HT1080 (cell line): ENCODE data around the gene PLA2G1B. TPM values are rescaled to one million over a fixed set of nuclear protein-coding genes. Genes with fewer than 3 reads are reported as not detected.
"Not testable (repeated sequence)": the region's sequence is repeated elsewhere in the genome, so short reads cannot be mapped to it uniquely, and the experiment has no call there.

Experiments
- DNase-seq: peaks from one replicate; pipeline ENCODE4 v3.0.0-alpha.2; 2015; ENCODE audit warnings: low read depth
- total RNA-seq: library from RNA; depleted of rRNA; stranded (reverse); fragments of >200 nt; shearing (Covaris generic); gene quantifications from 2 replicates; pipeline ENCODE4 v1.2.3, GENCODE V29; 2014

Gene PLA2G1B
- total RNA-seq, 1 experiment from 2014 or later: not detected

DNA sequence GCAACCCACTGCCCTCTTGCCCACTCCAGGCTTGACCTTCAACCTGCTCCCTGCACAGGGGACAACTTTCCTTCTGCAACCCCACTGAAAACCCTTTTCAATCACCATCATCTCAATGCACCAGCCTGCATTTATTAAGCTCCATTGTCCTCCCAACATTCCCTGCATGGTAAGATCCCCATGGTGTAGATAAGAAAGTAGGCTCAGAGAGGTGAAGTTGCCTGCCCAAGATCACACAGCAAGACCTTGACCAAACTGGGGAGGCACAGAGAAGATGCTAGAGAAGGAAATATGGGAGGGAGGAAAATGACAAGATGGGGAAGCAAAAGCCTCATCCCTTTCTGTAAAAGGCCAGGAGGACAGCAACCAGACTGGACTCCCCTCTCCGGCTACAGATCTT lies 31.5 kb upstream of the PLA2G1B start:
- no peak for DNase-seq

DNA sequence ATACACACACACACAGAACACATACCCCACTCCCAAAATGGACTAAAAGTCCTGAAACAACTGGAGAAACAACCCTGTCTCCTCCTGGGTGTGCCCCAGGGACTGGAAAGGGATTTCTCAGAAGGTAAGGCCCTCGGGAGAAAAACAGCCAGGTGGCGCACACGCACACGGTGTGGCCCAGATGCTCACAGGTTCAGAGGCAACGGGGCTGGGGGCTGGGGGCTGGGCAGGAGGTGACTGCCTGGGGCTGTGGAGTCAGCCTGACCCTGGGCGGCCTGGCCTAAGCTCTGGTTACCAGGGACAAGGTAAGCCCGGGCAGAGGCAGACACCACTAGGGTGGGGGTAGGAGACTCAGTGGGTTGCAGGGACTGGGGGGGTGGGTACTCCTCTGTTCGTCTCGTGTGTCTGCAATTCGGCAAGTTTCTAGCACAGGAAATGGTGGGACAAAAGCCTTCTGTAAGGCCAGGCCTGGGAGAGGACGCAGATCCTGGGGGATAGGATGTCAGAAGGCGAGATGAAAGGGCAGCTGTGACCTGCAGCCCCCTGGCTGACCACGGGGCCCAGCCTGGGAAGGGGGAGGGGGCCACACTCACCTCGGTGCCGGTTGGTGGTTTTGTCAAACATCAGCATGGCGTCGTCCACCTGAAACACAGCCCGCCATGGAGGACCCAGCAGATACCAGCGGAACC lies 31.0 kb upstream of the PLA2G1B start:
- no peak for DNase-seq

DNA sequence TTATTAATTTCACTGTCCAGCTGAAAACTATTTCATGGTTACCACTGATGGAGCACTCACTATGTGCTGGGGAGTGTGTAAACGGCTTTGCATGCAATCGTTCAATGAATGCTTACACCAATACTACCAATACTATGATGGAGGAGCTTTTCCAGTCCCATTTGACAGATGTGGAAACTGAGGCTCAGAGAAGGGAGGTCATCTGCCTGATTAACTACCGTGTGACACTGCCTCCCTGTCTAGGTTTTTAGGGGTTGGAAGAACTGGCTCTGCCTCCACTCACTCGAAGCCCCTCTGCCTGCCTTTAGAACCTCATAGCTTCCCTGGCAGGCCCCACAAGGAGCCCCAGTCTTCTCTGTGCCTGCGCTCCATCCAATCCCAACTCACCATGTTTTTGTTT lies 29.5 kb upstream of the PLA2G1B start:
- DNase-seq: no peak

DNA sequence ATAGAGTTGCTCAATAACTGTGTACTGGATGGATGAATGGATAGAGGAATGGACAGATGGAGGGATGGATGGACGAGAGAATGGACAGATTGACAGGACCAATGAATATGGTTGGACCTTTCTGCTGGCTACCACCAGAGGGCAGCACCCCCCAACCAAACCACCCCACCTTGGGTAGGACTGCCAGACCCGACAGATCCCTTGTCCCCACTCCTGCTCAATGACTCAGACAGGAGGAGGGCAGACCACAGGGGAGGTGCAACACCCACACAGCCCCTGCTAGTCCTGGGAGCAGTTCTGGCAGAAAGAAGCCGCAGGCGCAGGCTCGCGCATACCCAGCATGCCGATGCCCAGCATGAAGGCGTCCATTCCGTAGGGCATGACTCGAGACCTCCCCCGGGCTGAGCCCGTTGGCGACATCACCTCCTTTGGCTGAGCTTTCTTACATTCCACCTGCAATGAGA lies 29.0 kb upstream of the PLA2G1B start:
- peak; percentile 93 for DNase-seq

DNA sequence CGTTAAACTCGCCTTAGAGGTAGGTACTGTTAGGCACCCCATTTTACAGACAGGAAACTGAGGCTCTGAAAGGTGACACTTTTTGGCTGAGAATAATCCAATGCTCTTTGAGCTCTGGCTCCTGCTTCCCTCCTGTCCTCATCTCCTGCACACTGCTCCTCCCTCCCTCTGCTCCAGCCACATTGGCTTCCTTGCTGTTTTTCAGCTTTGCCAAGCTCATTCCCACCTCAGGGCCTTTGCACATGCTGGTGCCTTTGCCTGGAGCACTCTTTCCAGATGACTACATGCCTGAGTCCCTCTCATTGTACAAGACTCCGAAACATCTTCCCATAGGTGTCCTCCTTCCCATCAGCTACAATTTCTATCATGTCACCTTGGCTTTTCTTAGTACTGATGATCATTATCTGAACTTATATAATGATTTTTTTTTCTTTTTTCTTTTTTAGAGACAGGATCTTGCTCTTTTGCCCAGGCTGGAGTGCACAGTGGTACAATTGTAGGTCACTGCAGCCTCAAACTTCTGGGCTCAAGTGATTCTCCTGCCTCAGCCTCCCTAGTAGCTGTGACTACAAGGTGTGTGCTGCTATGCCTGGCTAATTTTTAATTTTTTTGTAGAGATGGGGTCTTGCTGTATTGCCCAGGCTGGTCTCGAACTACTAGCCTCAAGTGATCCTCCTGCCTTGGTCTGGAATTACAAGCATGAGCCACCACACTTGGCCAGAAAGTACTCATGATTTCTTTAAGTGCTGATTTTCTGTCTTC lies 26.2 kb upstream of the PLA2G1B start:
- DNase-seq: no peak

DNA sequence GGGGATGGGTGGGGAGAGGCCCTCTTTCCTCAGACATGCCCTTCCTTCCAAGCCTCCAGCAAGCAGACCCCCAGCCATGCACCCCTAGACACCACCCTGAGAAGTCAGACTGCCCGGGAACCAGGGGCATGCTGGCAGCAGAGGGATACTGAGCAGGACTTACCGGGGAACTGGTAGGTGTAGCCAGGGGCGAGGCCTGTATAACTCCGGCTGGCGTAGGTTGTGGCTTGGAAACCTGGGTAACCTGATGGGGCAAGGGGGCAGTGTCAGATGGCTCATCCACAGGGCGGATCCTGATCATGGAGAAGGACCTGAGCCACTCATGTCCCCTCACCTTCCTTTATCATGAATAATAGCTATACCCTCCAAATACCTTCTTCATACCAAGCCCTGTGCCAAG lies 25.6 kb upstream of the PLA2G1B start:
- DNase-seq: no peak

DNA sequence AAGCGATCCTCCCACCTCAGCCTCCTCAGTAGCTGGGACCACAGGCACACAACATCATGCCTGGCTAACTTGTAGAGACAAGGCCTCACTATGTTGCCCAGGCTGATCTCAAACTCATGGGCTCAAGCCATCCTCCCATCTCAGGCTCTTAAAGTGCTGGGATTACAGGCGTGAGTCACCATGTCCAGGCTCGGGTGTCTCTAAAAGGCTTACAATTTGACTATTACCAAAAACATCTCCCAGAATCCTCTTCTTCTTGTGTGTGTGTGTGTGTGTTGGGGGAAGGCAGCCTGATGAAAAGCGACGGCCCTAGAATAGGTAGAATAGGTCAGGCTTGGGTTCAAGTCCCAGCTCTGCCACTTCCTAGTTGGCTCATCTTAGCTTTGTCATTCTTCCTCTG lies 24.5 kb upstream of the PLA2G1B start:
- peak; percentile 84 for DNase-seq

DNA sequence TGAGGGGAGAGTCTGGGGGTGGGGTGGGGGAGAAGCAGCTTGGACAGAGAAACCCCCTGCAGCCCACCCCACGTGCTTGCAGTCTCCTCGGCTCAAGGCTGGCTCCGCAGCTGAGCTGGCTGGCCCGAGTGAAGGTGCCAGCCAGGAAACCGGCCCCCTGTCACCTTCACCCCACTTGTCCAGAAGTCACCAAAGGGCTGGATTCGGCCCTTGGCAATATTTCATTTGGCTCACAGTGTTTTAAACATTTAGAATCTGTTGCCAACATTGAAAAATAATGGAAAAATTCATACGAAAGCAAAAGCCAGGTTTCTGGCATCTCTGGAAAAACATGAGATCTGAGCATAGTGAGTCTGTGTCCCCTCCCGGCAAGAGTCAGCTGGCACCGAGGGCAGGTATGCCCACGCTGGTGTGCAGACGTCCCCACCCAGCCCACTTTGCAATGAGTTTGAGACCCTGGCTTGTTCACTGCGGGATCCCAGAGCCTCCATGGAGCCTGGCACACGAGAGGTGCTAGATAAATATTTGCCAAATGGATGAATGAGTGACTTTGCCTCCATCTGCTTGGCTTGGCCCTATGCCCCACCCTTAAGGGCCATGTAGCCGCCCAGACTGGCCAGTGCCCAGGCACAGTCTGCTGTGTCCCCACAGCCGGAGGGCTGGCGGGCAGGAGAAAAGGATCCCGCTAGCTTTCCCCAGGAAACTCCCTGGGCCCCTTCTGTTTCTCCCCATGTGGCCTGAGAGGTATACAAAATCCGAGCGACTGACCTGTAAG lies 23.2 kb upstream of the PLA2G1B start:
- no peak for DNase-seq

DNA sequence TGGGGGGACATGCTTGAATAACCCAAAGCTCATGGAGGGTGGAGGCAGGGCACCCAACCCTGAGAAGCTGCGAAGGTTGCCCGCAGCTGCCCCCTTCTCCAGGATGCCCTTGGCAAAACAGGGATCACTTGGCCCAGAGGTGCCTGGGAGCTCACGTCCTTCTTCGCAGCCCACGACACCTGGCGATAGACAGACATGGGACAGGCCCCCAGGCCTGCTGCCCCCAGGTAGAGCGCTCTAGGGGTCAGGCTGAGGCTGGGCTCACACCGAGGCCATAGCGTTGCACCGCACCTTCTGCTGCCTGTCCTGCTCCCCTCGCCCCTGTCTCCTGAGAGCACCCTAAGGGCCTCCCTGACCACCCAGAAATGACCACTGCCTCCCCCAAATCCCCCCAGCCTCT lies 20.2 kb upstream of the PLA2G1B start:
- no peak for DNase-seq

DNA sequence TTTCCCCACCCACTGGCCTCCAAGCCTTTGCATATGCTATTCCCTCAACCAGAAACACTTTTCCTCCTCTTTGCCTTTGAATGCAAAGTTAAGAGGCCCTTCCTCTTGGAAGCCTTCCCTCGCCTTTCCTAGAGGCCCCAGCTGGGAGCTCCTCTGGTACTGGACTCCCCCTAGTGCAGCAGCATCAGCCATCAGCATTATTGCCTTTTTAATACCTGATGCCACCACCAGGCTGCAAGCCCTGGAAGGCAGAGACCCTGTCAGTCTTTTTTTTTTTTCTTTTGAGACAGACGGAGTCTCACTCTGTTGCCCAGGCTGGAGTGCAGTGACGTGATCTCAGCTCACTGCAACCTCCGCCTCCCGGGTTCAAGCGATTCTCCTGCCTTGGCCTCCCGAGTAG lies 19.1 kb upstream of the PLA2G1B start:
- peak; percentile 13 for DNase-seq

DNA sequence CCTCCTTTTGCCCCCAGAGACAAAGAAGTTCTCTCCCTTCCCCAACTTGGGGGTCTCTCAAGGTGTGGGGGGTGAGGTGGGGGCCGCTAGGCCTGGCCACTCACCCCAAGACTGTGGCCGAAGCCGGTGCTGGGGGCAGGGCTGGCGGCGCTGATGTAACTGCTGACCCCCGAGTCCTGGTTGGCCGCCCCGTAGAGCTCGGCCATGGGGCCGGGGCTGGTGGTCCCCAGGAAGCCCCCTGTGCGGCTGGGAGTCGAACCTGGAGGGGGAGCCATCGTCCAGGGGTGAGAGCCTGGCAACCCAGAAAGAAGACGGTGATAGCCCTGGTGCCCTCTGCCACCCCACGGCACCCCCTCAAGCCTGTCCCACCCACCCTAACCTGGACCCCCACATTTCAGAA lies 18.5 kb upstream of the PLA2G1B start:
- DNase-seq: no peak

DNA sequence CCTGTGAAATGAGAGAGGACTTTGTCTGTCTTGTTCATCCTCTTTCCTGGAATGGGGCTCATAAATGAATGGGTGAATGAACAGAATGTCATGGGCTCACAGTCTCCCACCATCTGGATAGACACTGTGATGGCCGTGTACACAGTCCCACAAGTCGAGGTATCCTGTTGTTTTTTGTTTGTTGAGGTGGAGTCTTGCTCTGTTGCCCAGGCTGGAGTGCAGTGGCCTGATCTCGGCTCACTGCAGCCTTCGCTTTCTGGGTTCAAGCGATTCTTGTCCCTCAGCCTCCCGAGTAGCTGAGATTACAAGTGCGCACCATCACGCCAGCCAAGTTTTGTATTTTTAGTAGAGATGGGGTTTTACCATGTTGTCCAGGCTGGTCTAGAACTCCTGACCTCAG lies 16.1 kb upstream of the PLA2G1B start:
- no peak for DNase-seq

DNA sequence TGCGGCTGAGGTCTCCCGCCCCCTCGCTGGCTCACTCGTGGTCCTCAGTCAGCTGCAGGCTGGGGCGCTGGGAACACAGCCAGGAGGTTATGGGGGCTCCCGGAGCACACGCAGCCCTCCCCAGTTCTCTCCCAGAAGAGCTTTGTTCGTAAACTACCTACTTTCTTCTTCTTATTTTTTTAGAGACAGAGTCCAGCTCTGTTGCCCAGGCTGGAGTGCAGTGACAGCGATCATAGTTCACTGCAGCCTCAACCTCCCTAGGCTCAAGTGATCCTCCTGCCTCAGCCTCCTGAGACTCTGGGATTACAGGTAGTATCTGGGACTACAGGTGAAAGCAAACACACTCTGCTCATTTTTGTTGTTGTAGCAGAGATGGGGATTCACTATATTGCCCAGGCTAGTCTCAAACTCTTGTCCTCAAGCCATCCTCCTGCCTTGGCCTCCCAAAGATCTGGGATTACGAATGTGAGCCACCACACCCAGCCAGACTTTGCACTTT lies 15.5 kb upstream of the PLA2G1B start:
- DNase-seq: no peak

DNA sequence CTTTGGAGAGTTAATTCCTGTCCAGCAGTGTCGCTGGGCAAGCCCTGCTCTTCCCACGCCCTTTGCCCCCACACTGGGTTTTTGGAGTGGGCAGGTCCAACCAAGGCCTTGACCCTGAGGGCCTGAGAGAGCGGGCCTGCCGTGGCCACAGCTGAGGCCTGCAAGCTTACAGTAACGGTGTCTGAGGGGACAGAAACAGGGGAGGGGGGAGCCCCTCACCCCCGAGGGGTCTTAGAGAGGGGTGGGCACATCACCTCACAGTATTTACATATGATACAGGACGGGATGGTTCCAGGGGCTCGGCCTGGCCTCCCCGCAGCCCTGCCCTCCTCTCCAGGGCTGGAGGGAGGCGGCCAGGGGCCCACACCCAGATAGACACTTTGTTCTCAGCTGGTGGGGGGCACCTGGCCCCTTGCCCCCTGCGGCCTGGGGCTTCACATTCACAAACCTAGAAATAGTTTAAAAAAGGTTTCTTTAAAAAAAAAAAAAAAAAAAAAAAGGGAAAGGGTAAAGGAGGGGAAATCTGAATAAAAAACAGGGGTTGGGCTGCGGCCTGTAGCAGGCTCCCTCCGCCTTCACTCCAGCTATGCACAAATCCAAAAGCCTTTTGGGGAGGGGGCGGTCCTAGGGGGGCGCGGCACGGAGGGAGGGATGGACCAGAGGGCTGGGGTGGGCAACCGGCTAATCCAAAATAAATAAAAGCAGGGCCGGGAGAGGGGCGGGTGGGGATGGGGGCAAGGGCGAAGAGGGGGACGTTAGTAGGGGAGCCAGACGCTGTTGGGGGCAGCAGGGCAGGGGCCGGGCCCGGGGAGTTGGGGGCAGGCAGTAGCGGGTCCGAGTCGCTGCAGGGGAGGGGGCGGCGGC lies 14.8 kb upstream of the PLA2G1B start:
- DNase-seq: no peak

DNA sequence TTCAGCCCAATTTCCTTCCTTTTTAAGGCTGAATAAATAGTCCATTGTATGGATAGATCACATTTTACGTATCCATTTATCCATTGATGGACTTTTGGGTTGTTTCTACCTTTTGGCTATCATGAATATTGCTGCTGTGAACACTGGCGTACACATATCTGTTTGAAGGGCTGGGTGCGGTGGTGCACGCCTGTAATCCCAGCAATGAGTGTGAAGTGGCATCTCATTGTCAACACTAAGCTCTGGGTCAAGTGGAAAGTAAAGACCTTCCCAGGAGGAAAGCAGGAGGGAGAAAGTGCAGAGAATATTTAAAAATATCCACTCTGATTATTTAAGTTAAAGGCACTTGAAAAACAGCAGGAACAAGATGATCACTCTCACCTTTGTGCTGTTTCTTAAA lies 11.7 kb upstream of the PLA2G1B start:
- DNase-seq: no peak

DNA sequence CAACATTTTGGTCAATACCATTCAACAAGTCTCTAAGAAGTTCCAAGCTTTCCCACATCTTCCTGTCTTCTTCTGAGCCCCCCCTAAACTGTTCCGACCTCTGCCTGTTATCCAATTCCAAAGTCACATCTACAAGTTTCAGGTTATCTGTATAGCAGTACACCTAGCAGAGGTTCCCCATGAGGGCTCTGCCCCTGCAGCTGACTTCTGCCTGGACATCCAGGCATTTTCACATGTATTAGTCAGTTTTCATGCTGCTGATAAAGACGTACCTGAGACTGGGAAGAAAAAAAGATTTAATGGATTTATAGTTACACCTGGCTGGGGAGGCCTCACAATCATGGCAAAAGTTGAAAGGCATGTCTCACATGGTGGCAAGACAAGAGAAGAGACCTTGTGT lies 10.2 kb upstream of the PLA2G1B start:
- no peak for DNase-seq

DNA sequence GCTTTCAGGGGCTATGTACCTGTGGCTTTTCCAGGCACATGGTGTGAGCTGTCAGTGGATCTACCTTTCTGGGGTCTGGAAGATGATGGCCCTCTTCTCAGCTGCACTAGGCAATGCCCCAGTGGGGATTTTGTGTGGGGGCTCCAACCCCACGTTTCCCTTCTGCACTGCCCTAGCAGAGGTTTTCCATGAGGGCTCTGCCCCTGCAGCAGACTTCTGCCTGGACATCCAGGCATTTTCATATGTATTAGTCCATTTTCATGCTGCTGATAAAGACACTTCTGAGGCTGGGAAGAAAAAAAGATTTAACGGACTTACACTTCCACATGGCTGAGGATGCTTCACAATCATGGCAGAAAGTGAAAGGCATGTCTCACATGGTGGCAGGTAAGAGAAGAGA lies 8.8 kb upstream of the PLA2G1B start:
- not testable (repeated sequence) for DNase-seq

DNA sequence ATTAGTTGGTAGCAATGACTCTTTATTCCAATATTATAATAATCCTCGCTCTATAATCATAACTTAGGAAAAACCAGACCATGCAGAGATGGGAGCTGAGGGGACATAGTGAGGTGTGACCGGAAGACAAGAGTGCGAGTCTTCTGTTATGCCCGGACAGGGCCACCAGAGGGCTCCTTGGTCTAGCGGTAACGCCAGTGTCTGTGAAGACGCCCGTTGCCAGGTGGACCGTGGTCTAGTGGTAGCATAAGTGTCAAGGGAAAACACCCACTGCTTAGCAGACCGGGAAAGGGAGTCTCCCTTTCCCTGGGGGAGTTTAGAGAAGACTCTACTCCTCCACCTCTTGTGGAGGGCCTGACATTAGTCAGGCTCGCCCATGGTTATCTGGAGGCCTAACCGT lies 7.9 kb upstream of the PLA2G1B start:
- peak; percentile 48 for DNase-seq

DNA sequence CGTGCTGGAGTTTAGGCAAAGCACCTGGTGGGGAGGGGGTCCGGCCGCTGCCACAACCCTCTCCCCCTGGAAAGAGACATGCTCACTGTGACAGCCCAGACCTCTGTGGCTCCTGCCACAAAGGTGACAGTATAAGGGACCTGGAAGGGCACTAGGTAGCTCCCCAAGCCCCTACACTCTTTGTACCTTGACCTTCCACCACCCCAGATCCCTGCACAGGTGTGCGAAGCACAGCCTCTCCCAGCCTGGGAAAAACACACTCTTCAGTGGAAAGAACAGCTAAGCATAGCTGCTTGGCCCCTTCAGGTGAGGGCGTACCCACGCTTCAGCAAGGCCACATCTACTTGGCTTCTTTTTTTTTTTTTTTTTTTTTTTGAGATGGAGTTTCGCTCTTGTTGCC lies 4.9 kb upstream of the PLA2G1B start:
- DNase-seq: no peak

DNA sequence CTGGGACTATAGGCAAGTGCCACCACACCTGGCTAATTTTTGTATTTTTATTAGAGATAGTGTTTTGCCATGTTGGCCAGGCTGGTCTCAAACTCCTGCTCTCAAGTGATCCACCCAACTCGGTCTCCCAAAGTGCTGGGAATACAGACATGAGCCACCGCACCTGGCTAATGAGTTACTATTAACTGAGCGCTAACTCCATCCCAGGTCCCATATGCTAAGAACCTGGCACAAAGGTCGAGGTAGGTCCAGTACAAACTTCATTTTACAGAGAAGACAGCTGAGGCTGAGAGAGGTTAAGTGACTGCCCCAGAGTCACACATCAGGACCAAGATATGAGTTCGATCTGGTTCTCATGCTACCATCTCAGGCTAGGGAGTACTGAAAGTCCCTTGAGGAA lies 4.5 kb upstream of the PLA2G1B start:
- no peak for DNase-seq

DNA sequence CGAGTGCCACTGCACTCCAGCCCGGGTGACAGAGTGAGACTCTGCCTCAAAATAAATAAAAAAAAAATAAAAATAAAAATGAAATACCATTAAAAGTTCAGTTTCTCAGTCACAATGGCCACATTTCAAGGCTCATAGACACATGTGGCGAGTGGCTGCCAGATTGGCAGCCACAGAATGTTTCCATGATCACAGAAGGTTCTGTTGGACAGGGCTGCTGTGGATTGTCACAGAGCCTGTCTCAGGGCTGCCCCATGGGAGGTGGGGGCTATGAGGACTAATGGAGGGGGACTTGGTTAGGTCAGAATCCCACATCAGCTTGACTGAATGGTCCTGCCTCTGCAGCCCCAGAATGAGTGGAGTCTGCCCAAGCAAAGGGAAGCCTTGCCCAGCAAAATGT lies 3.8 kb upstream of the PLA2G1B start:
- DNase-seq: no peak
